Measurements from ENCODE around the gene P3H2. TPM values are rescaled to one million over a fixed set of nuclear protein-coding genes. Genes with fewer than 3 reads are reported as not detected.

Gene P3H2
- total RNA-seq, 4 donors from 2014 or later: 2.7 to 17.9 (median 12.9) TPM

DNA sequence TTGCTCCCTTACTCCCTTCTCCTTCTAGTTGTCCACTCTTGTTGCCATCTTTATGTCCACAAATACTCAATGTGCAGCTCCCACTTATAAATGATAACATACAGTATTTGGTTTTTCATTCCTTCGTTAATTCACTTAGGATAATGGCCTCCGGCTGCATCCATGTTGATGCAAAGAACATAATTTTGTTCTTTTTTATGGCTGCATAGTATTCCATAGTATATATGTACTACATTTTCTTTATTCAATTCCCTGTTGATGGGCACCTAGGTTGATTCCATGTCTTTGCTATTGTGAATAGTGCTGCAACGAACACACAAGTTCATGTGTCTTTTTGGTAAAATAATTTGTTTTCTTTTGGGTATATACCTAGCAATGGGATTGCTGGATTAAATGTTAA is 21.3 kb upstream of the P3H2 start:
- H3K36me3 ChIP-seq: no peaks in the 10 kb centered on the region
- no peak for TF ChIP-seq POLR2A (IDR thresholded peaks at IDR 0.05)
- no peak for TF ChIP-seq EP300 (IDR thresholded peaks at IDR 0.05)
- TF ChIP-seq CTCF (IDR thresholded peaks at IDR 0.05): no peak
- no peaks in the 10 kb centered on the region for H3K4me1 ChIP-seq
- H3K9me3 ChIP-seq: no peaks in the 10 kb centered on the region
- H3K27me3 ChIP-seq: no peaks in the 10 kb centered on the region
- no peak for DNase-seq (ENCODE audit: low spot score in 2 of 2)
- H3K27ac ChIP-seq: no peak overlapping the region
- 90 to 93% methylated on average over 3 of the region's 3 CpGs for WGBS, 2 donors
- no peak overlapping the region for H3K4me3 ChIP-seq

GRCh38 chr3:190139365-190139764 is 18.7 kb upstream of the P3H2 start:
- no peak overlapping the region for H3K4me3 ChIP-seq
- no peak for TF ChIP-seq EP300 (IDR thresholded peaks at IDR 0.05)
- no peak for TF ChIP-seq CTCF (IDR thresholded peaks at IDR 0.05)
- TF ChIP-seq POLR2A (IDR thresholded peaks at IDR 0.05): no peak
- H3K27me3 ChIP-seq: no peaks in the 10 kb centered on the region

DNA sequence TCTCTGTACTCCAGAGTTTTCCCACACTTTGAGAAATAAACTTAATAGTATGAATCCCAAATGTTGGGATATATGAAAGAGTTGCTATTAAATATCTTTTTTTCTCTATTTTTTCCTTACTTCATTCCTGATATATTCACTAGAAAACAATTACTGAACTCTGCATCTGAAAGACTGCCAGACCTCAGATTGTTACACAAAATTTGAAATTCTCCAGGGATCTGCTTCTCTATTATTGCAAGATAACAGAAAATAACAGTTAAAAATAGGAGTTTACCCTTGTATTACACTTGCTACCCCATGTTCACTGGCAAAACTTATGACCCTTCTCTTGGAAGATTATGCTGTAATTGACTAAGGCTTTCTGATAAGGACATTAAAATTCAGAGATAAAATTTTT is 11.7 kb upstream of the P3H2 start:
- no peak overlapping the region for H3K4me3 ChIP-seq
- H3K4me1 ChIP-seq: peaks cover 0 to 5% (median 0%) of the 10 kb centered on the region in 4 donors
- H3K36me3 ChIP-seq: no peaks in the 10 kb centered on the region
- no peak for TF ChIP-seq CTCF (IDR thresholded peaks at IDR 0.05)
- no peak for TF ChIP-seq EP300 (IDR thresholded peaks at IDR 0.05)
- TF ChIP-seq POLR2A (IDR thresholded peaks at IDR 0.05): no peak
- no peak overlapping the region for H3K27ac ChIP-seq
- H3K9me3 ChIP-seq: no peaks in the 10 kb centered on the region
- no peak for DNase-seq (ENCODE audit: low spot score in 2 of 2)
- no peaks in the 10 kb centered on the region for H3K27me3 ChIP-seq

More at GRCh38 chr3:190139365-190139764, 18.7 kb upstream of the P3H2 start:
- no peak overlapping the region for H3K27ac ChIP-seq
- WGBS, 2 donors: 63 to 68% methylated on average over 5 of the region's 5 CpGs
- no peak for DNase-seq (ENCODE audit: low spot score in 2 of 2)
- H3K9me3 ChIP-seq: no peaks in the 10 kb centered on the region
- H3K4me1 ChIP-seq: no peaks in the 10 kb centered on the region
- no peaks in the 10 kb centered on the region for H3K36me3 ChIP-seq

GRCh38 chr3:190131329-190131728 is 10.6 kb upstream of the P3H2 start:
- H3K27me3 ChIP-seq: no peaks in the 10 kb centered on the region
- TF ChIP-seq CTCF (IDR thresholded peaks at IDR 0.05): no peak
- TF ChIP-seq EP300 (IDR thresholded peaks at IDR 0.05): no peak
- no peak for TF ChIP-seq POLR2A (IDR thresholded peaks at IDR 0.05)
- no peak overlapping the region for H3K4me3 ChIP-seq
- no peaks in the 10 kb centered on the region for H3K9me3 ChIP-seq
- H3K36me3 ChIP-seq: no peaks in the 10 kb centered on the region
- 52 to 54% methylated on average over 4 of the region's 4 CpGs for WGBS, 2 donors
- no peak overlapping the region for H3K27ac ChIP-seq
- peaks cover 0 to 5% (median 0%) of the 10 kb centered on the region in 4 donors for H3K4me1 ChIP-seq
- no peak for DNase-seq (ENCODE audit: low spot score in 2 of 2)

DNA sequence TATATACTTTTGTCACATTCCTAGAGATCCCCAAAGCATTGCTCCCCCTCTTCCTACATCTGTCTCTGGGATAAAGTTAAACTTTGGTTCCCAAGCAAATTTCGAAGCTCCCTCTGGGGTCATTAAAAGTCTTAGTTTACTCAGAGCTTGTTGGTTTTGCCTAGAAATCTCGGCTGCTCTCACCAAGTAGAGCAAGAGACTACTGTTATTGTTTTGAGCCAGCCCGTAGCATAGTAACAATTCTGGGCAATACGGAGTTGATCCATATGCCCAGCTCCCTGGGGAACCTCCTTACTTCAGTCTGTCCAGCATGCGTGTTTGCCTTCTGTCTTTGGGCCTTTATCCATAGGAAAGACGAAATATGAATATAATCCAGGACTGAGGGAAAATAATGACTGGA is 10.0 kb upstream of the P3H2 start:
- Histone ChIP-seq H3K27me3 (no peaks in the 10 kb centered on the region), H3K27ac (no peak overlapping the region), H3K4me1 (peaks cover 0 to 5% (median 0%) of the 10 kb centered on the region in 4 donors), H3K4me3 (no peak overlapping the region), H3K9me3 (no peaks in the 10 kb centered on the region), H3K36me3 (no peaks in the 10 kb centered on the region)
- TF ChIP-seq CTCF (IDR thresholded peaks at IDR 0.05): no peak
- TF ChIP-seq EP300 (IDR thresholded peaks at IDR 0.05): no peak
- TF ChIP-seq POLR2A (IDR thresholded peaks at IDR 0.05): no peak
- 64% methylated on average over 6 of the region's 6 CpGs for WGBS, 2 donors
- no peak for DNase-seq (ENCODE audit: low spot score in 2 of 2)
